Glutamatergic neuron (in vitro differentiated cells): ENCODE results near the gene PHYHIPL. TPM values are rescaled to one million over a fixed set of nuclear protein-coding genes. Genes with fewer than 3 reads are reported as not detected.

Experiments used
- DNase-seq: peaks from one replicate; pipeline ENCODE4 v3.0.0; 2022
- H3K27ac Mint-ChIP-seq: one replicate; pipeline ENCODE4 v1.8.0; 2020; ENCODE audit warnings: mild to moderate bottlenecking, mixed read lengths, inconsistent platforms; ENCODE audit not compliant: unreplicated experiment
- H3K27me3 Mint-ChIP-seq: one replicate; pipeline ENCODE4 v1.8.0; 2020; ENCODE audit warnings: mild to moderate bottlenecking, moderate library complexity, mixed read lengths, inconsistent platforms; ENCODE audit not compliant: unreplicated experiment
- H3K36me3 Mint-ChIP-seq: one replicate; pipeline ENCODE4 v1.8.0; 2020; ENCODE audit warnings: mild to moderate bottlenecking, mixed read lengths, inconsistent platforms; ENCODE audit not compliant: unreplicated experiment
- H3K4me1 Mint-ChIP-seq: one replicate; pipeline ENCODE4 v1.8.0; 2020; ENCODE audit warnings: mild to moderate bottlenecking, low read depth, mixed read lengths, inconsistent platforms; ENCODE audit not compliant: unreplicated experiment
- H3K4me3 Mint-ChIP-seq: one replicate; pipeline ENCODE4 v1.8.0; 2020; ENCODE audit warnings: mild to moderate bottlenecking, mixed read lengths, inconsistent platforms; ENCODE audit not compliant: unreplicated experiment
- H3K9me3 Mint-ChIP-seq: one replicate; pipeline ENCODE4 v1.8.0; 2020; ENCODE audit warnings: mild to moderate bottlenecking, moderate library complexity, mixed read lengths, inconsistent platforms; ENCODE audit not compliant: unreplicated experiment
- CTCF ChIP-seq: fragments of 200-600 bp; sonication (generic); IDR thresholded peaks from one replicate; pipeline ENCODE4 v1.5.0; 2021; ENCODE audit not compliant: partially characterized antibody, unreplicated experiment
- total RNA-seq: library from RNA; stranded (reverse); fragmentation: NEBNext Ultra II Directional; extraction: Animal tissue kit (Norgen Biotek cat#: 25700); gene quantifications from one replicate; pipeline ENCODE4 v1.2.1, GENCODE V29; 2021; ENCODE audit not compliant: unreplicated experiment

Gene PHYHIPL
- total RNA-seq, 1 donor from 2014 or later: 6.2 TPM

GRCh38 chr10:59227136-59227673 is 50.8 kb downstream of the PHYHIPL start:
- Mint-ChIP-seq H3K27me3 (peaks cover 1% of the 10 kb centered on the region), H3K4me3 (no peak overlapping the region), H3K4me1 (no peaks in the 10 kb centered on the region), H3K27ac (no peak overlapping the region), H3K9me3 (no peaks in the 10 kb centered on the region), H3K36me3 (no peaks in the 10 kb centered on the region)
- no peak for DNase-seq
- no peak for TF ChIP-seq CTCF

- no peak for DNase-seq
- Mint-ChIP-seq H3K9me3 (no peaks in the 10 kb centered on the region), H3K4me3 (no peak overlapping the region), H3K4me1 (no peaks in the 10 kb centered on the region), H3K27me3 (peaks cover 1% of the 10 kb centered on the region), H3K36me3 (no peaks in the 10 kb centered on the region), H3K27ac (no peak overlapping the region)
- no peak for TF ChIP-seq CTCF
Measured at GRCh38 chr10:59229441-59229840, 53.0 kb downstream of the PHYHIPL start.

- H3K4me1 Mint-ChIP-seq: no peaks in the 10 kb centered on the region
- H3K9me3 Mint-ChIP-seq: peaks cover 3% of the 10 kb centered on the region
- no peak for DNase-seq
- TF ChIP-seq CTCF: no peak
- H3K27me3 Mint-ChIP-seq: no peaks in the 10 kb centered on the region
- no peak overlapping the region for H3K27ac Mint-ChIP-seq
- no peak overlapping the region for H3K4me3 Mint-ChIP-seq
- peaks cover 6% of the 10 kb centered on the region for H3K36me3 Mint-ChIP-seq
Measured at GRCh38 chr10:59234194-59234593, 57.8 kb downstream of the PHYHIPL start.

- Mint-ChIP-seq H3K27me3 (no peaks in the 10 kb centered on the region), H3K36me3 (peaks cover 6% of the 10 kb centered on the region), H3K4me1 (no peaks in the 10 kb centered on the region), H3K4me3 (no peak overlapping the region), H3K27ac (no peak overlapping the region), H3K9me3 (peaks cover 3% of the 10 kb centered on the region)
- DNase-seq: no peak
- TF ChIP-seq CTCF: peak; percentile 16
Measured at GRCh38 chr10:59234816-59235429, 58.5 kb downstream of the PHYHIPL start.

- Mint-ChIP-seq H3K27ac (no peak overlapping the region), H3K27me3 (no peaks in the 10 kb centered on the region)
Measured at GRCh38 chr10:59236064-59236697, 59.7 kb downstream of the PHYHIPL start.

More at GRCh38 chr10:59236064-59236697, 59.7 kb downstream of the PHYHIPL start:
- DNase-seq: no peak
- Mint-ChIP-seq H3K4me3 (no peak overlapping the region), H3K36me3 (peaks cover 6% of the 10 kb centered on the region), H3K4me1 (no peaks in the 10 kb centered on the region), H3K9me3 (peaks cover 3% of the 10 kb centered on the region)
- TF ChIP-seq CTCF: no peak
